HCEC 1CT (cell line): ENCODE data around the gene TICRR.

ENCODE experiments used
- DNase-seq: peaks from one replicate; pipeline ENCODE4 v3.0.0-alpha.2; 2017

Gene TICRR

DNA sequence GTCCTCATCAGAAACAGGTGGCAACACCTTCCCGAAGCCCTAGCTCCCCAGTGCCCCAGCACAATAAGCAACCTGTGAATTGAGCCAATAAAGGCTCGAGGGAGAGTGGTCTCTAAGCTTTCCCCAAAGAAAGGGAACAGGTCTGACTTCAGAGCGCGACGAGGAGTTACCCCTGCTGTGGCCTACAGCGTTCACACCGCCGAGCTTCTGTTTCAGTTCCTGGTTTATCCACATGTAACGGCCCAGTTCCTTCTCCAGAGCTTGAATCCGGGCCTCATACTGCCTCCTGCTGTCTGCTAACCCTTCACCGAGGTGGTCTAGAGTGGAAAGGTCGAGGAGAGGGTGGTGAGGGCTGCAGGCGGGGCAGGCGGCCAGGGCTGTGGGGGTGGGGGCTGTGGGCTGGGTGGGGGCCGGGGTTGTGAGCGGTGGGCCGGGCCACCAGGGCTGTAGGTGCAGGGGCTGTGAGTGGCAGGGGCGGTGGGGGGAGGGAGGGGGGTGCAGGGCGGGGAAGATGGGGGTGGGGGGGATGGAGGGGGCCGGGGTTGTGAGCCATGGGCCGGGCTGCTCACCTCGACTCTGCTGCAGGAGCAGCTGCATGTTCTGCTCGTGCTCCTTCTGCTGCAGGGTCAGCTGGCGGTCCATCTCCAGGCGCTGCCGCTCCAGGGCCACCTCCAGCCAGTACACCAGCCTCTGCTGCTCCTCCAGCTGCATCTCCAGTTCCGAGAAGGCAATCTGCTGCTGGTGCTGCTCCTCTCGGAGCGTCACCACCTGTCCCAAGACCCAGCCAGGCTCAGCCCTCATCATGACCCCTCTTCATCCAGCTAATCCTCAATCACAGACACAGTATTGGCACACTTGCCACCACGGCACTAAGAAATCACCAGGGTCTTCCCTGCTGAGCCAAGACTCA lies 53.8 kb downstream of the TICRR start:
- DNase-seq = no peak

DNA sequence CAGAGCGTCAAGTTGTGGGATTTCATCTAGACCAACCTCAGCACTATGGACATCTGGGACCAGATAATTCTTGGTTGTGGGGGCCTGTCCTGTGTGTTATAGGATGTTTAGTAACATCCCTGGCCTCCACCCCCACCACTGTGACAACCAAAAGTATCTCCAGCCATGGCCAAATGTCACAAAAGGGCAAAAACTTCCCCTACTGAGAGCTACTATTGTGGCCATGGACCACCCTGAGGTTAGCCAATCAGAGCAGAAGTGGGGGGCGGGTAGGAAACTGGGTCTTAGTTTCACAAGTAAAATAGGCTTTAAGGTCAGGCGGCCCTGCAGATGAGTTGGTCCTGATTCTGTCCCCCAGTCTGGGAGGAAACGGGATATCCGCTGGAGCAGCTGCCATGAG lies 54.6 kb downstream of the TICRR start:
- DNase-seq = no peak

DNA sequence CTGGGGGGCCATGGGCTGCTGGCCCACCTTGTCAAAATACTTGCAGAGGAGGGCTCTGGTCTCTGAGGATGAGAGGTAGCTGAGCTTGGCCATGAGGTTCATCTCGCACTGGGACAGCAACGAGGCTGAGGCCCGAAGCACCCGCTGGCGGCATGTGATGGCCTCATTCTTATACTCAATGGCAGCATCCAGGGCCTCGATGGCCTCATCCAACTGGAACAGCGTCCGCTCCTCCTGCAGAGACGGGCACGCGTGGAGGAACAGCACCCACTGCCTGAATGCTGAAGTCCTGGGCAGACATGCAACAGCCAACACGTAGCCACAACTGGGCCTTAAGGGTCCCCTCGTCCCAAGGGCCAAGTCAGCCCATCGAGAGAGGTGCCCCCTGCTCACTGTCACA lies 55.0 kb downstream of the TICRR start:
- no peak for DNase-seq

DNA sequence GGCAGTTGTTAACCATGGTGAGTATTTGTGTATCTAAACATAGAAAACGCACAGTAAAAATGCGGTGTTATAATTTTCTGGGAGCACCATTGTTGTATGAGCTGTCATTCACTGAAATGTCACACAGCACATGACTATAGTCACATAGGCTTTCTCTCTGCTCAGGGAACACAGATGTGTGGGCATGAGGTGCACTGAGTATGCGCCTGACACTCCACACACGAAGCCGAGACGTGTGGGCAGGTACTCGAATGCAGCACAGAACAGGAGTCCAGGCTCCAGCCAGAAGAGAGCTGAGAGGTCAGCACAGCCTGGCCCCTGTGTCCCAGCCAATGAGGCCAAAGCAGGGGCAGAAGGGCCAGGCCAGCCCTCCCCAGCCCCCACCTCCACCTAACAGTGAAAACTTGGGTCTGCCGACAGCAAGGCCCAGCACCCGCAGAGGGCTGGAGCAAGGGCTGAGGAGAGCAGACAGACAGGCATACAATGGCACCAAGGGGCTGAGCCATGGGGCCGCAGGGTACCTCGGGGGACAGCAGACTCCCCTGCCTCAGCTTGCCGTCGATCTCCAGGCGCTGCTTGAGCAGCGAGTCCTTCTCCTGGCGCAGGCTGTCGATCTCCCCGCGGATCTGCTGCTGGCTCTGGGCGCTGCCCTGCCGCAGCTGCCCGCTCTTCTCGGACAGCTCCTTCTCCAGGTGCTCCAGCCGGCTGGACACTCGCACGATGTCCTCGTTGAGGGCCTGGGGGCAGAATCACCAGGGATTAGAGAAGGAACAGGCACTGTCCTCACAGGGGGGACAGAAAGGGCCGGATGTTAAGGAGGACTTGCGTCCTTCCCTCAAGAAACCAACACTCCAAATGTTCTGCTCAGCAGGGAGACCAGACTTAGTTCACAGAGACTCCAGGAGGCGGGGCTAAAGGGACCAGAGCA lies 56.0 kb downstream of the TICRR start:
- DNase-seq = no peak

DNA sequence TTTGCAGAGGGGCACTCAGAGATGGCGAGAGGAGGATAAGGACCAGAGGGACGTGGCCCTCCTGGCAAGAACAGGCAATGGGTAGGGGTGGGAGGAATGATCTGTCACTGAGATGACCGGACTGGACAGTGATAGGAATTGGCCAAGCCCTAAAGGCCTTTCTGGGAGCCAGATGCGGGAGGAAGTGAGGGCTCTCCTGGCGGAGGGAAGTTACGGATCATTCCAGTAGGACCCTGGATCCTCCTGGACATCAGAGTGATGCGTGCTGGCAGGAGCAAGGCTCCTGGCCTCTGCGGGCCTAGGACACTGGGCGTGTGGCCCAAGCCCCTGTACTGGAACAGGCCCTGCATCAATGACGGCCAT lies 56.6 kb downstream of the TICRR start:
- DNase-seq = no peak

DNA sequence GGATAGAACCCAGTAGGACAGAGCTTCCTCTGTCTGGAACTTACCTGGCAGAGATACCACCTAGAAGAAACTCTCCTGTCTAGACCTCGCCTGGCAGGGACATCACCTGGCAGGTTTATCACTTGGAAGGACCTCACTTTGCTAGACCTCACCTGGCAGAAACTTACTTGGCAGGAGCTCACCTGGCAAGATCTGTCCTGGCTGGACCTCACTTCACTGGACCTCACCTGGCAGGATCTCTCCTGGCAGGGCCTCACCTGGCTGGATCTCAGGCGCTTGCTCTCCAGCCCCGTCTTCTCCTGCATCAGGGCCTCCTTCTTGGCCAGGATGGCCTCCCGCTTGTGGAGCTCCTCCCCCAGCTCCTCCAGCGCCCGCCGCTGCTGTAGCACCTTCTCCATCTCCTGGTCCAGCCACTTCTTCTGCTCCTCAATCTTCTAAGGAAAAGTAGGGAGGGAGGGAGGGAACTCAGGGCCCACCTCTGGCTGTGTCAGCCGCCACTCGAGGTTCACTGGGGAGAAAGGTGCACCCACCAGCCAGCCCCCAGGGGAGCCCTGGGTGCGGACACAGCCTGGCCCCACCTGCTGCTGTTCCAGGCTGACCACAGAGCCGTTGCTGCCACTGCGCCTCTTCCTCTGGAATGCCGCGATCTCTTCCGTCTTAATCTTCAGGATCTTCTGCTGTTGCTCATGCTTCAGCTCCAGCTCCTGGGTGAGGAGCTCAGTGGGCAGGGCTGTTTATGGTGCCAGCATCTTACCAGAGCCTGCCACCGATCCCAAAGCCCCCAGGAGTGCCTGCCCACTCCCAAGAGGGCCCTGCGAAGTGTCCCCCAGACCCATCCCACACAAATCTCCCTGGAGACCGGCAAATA lies 57.5 kb downstream of the TICRR start:
- DNase-seq = no peak

DNA sequence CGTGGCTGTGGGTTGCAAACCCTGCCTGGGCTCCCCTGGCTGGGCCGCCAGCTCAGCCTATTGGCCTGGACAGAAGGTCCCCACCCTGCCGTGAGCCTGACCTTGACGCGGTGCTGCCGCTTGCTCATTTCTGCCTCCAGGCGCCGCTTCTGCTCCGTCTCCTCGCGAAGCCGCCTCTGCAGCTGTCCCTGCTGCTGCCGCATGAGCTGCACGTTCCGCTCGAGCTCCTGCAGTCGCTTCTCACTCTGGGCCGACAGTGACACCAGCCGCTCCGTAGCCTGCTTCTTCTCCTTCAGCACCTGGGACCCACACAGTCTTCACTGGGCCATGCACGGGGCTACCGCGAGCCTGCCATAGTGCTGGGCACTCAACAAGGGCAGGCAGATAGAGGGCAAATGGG lies 58.3 kb downstream of the TICRR start:
- no peak for DNase-seq

DNA sequence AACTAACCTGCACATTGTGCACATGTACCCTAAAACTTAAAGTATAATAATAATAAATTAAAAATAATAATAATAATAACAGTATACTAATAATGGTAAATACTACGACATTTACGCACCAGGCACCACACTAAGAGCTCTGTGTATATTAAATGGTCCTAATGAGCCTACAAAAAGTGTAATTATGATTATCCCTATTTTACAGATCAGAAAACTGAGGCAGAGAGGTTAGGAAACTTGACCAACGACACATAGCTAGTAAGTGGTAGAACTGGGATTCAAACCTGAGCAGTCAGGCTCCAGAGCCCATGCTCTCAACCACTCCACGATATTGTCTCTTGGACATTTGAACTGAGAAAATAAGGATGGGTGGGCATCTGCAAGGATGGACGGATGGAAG lies 65.0 kb downstream of the TICRR start:
- no peak for DNase-seq

DNA sequence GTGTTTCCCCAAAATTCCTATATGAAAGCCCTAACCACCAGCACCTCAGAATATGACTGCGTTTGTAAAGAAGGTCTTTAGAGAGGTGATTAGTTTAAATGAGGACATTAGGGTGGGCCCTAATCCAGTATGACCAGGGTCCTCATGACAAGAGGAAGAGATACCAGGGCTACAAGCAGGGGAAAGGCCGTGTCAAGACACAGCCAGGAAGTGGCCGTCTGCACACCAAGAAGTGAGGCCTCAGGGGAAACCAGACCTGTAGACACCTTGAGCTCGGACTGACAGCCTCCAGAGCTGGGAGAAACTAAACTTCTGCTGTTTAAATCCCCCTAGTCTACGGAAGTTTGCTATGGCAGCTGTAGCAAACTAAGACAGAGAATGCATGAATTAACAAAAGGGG lies 65.8 kb downstream of the TICRR start:
- DNase-seq = no peak

DNA sequence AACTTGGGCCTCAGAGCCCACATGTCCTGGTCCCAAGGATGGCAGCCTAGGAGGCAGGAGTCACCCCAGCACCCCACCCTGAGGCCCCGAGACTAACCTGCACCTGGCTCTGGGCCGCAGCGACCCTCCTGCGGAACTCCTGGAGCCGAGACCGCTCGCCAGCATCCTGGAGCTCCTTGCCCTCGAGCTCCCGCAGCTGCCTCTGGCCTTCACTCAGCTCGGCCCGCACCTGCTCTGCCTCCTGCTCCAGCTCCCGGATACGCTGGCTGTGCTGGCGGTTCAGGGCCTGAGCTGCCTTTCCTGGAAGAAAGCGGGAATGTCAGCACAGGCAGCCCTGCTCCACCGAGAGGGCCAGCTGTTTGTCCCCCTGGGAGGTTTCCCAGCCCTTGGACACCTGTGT lies 66.8 kb downstream of the TICRR start:
- no peak for DNase-seq

DNA sequence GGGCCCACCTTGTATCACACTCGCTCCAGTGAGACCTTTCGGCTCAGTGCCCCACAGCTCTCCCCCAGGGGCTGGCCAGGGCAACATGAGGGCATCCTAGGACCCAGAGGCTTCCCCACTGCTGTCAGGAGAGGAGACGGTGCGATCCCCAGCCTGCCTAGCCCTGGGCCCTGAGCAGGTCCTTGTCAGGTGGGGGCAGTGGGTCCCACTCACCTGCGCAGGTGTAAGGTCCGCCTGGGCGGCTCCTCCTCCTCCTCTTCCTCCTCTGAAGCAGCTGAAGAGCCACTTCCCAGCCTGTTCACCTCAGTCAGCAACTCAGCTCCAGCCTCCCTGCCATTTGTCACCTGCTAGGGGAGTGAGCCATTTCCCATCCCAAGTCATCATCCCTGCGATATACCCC lies 70.4 kb downstream of the TICRR start:
- DNase-seq = no peak

DNA sequence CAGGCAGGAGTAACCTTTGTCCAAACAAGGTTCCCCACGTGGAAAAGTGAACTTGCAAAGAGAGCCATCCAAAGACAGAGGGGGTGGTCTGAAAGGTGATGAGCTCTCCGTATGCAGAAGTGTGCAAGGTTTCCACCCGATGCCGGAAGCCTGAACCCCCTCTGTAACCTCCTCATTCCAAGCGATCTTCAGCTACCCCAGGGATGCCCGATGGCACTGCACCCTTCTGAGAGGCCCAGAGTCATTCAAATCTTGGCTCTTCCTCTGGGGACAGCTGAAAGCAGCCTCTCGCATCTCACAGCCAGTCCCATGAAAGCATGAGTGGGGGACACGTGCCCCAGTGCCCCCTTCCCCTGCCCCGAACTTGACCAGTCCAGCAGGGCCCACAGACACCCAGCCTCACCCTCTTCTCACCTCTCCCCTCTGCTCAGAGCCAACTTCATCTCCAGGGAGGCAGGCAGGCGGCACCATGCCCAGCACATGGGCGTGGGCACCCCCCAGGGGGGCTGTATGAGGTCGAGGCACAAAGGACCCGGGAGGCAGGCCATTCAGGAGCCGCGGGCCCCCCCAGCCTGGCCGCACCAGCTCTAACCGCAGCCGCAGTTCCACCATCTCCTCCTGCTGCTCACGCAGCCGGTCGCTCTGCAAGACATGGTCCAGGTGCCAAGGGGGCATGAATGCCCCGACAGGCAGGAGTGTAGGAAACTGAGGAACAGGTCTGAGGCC lies 71.3 kb downstream of the TICRR start:
- DNase-seq = no peak

DNA sequence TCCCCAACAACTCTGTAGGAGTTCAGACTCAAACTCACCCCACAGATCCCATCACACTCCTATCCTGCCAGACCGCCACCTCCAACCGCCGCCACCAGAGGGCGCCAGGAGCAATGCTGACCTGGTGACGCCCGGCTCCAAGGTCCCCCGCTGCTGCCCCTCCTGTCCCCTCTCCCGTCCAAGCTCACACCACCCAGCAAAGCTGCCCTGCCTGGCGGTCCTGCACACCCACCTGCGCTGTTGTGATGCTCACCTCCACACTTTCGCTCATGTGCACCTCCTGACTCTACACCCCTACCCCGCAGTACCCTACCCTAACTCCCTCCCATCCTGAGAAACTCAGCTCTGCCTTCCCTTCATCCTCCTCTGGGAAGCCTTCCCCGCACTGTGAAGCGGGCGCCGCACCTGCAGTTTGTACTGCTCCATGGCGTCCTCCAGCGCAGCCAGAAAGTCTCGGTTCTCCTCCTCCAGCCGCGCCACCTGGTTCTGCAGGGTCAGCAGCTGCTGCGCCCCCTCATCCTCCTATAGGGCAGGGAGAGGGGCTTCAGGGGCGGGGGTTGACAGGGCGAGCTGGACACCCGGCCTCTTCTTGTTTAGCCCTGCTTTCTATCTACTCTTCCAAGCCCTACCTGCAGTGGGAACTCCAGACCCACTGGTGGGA lies 72.1 kb downstream of the TICRR start:
- DNase-seq = peak; percentile 21

DNA sequence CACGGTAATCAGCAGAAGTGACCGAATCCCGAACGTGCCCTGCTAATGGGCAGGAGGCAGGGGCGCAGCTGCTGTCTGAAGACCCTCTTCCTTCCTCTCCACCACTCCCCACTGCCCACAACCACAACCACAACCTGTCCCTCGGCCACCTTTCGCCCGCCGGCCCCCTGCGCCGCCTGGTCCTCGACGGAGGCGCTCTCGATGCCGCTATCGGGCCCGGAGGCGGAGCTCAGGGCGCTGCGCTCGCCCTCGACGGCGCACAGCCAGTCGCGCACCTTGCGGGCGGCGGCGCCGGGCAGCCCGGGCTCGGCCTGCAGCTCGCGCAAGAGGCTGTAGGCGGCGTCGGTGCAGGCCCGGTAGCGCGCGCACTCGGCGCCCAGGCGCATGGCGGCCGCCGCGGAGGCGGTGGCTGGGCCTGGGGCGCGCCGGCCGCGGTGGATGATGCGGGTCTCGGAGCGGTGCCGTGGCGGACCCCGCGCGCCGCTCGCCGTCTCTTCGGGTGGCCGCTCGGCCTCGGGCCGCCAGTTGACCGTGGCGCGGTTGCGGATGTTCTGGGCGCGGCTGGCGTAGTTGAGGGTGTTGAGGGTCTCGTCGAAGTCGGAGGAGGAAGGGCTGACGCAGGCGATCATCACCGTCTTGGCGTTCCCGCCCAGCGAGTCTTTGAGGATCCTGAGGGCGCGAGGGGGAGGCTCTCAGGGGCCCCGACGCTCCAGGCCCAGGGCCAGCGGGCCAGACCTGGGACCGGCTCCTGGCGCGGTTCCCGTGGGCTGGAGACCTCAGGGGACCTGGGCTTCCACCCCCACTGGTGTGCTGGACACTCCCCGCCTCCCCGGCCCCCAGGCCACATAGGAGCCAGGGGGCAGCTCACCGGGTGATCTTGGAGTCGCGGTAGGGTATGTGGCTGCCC lies 73.1 kb downstream of the TICRR start:
- DNase-seq = no peak

DNA sequence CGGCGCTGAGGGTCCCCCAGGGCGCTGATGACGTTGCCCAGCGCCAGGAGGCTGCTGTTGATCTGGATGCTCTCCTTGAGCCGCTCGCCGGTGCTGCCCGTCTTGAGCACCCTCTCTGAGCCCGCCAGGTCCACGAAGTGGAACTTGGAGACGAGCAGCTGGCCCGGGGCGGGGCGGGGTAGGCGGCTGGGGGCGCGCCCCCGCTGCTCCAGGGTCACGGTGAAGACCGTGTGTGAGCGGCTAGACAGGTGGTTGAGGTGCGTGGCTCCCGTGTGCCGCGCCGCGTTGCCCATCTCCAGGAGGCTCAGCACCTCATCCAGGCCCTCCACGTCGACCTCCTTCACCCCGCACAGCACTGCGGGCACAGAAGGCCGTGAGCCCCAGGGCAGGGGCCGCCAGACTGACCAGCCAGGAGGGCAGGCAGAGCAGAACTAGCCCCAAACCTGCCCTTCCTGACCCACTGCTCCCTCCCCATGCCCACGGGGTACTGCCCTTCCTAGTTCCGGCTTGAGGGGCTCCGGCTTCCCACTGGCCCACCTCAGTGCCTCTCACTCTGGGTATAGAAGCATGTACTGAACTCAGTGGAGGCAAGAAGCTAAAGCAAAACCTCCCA lies 73.8 kb downstream of the TICRR start:
- no peak for DNase-seq

DNA sequence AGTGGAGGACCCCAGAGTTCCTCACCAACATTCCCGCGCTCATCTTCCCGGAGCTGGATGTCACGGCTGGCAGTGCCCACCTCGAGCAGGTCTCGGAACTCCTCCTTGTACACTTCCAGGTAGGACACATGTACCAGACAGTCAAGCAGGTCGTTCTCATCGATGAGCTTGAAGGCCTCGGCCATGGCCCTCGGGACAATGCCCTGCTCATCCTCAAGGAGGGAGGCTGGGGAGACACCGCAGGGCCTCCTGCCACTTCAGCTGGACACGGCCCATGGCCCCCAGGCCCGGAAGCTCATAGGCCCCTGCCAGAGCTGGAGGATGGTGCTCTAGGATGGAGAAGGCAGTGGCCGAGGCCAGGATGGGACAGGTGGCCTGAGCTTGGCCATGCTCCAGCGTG lies 74.4 kb downstream of the TICRR start:
- DNase-seq = no peak

DNA sequence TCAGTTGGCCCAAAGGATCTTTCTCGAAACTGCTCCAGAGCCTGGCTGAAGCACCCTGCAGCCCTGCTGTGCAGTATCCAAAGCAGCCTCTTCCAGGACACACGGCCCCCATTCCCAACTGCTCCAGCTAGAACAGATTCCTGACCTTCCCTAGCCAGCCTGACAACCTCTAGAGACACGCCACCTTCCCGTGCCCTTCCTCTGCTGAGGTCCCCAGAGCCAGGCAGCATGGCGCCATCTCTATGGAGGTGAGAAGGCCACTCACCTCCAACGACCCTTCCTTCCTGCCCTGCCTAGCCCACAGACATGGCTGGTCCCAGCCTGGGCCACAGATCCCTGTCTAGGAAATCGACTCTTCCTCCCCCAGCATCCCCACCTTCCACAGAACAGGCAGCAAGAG lies 76.9 kb downstream of the TICRR start:
- DNase-seq = no peak

DNA sequence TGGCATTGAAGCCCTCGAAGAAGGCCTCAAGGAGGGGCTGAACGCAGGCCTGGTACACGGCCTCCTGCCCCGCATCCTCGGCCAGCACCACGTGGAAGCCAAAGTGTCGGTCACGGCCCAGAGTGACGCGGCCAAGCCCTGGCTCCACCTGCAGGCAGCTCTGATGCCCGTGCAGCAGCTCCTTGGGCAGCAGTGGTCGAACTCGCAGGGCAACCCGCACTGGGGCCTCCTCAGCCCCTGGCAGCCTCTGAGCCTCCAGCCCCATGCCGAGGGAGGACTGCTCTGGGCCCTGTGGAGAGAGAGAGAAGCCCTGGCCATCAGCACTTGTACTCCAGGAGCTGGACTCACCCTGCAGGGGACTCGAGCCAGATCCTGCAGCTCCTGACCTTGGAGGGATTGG lies 77.4 kb downstream of the TICRR start:
- DNase-seq = no peak

DNA sequence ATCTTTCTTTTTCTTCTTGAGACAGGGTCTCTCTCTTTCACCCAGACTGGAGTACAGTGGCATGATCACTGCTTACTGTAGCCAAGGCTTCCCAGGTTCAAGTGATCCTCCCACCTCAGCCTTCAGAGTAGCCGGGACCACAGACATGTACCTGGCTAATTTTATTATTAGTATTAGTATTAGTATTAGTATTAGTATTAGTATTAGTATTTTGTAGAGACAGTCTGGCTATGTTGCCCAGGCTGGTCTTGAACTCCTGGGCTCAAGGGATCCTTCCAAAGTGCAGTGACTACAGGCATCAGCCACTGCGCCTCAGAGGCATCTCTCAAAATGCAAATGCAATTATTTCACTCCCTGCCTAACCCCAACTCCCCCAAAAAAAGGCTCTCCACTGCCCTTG lies 78.3 kb downstream of the TICRR start:
- no peak for DNase-seq

DNA sequence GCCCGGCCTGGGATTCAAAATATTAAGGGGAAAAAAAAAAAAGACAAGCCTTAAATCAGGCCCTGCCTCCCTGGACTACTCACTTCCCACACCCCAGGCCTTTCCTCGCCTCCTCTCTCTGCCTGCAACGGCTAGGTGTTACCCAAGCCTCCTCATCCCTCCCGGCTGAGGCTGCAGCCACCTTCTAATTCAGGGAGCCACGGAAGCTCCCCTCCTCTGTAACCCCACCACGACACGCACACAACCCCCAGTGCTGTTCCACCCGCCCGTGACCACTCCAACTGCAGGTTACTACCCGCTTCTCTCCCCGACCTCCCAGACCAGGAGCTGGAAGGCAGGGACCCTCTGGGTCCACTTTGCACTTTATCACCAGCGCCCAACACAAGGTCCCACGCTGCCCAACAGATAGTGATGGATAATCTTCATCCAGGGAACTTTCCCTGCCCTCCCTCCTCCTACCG lies 79.1 kb downstream of the TICRR start:
- peak; percentile 58 for DNase-seq
